Astrocyte of the spinal cord (primary cell): ENCODE data around the gene SHC4.

Experiments used
- DNase-seq: peaks from one replicate; pipeline ENCODE4 v3.0.0; 2011; ENCODE audit warnings: low read depth, low spot score
- H3K4me3 ChIP-seq: 2 replicates; pipeline ENCODE4 v1.5.1; 2011; ENCODE audit warnings: low read depth, mild to moderate bottlenecking, low read length, moderate library complexity
- CTCF ChIP-seq: IDR thresholded peaks from 2 replicates; pipeline ENCODE4 v1.5.1; 2012; ENCODE audit warnings: low read depth, mild to moderate bottlenecking, low read length, inconsistent platforms
- in situ Hi-C: cut with HindIII; loops from 2 replicates; pipeline ENCODE4 v1.10.0; 2017; ENCODE audit warnings: low sequenced_read_pairs

Gene SHC4

GRCh38 chr15:48963524-48964113, at the start of gene SHC4:
Gene SHC4 (minus strand): TSS chr15:48963919. CDS start chr15:48963015, 904 bp downstream.
- H3K4me3 ChIP-seq = peak within 1 kb of the TSS; percentile 62
- TF ChIP-seq CTCF = peak; percentile 42
- peak; percentile 87 for DNase-seq
- in situ Hi-C loops = no loop called here

- in situ Hi-C loops = no loop called here
- DNase-seq = no peak
- no peak overlapping the region for H3K4me3 ChIP-seq
- TF ChIP-seq CTCF = no peak
Observed at GRCh38 chr15:48999314-48999713, 35.6 kb upstream of the SHC4 start.

- in situ Hi-C loops = no loop called here
- peak; percentile 33 for DNase-seq
- H3K4me3 ChIP-seq = no peak overlapping the region
- TF ChIP-seq CTCF = no peak
Observed at GRCh38 chr15:48996276-48996675, 32.6 kb upstream of the SHC4 start.

GRCh38 chr15:48993380-48993779, 29.7 kb upstream of the SHC4 start:
- no peak for DNase-seq
- H3K4me3 ChIP-seq = no peak overlapping the region
- in situ Hi-C loops = no loop called here
- TF ChIP-seq CTCF = no peak

GRCh38 chr15:48992545-48992944, 28.8 kb upstream of the SHC4 start:
- in situ Hi-C loops = no loop called here
- no peak overlapping the region for H3K4me3 ChIP-seq
- no peak for DNase-seq
- TF ChIP-seq CTCF = no peak

- DNase-seq = no peak
- H3K4me3 ChIP-seq = no peak overlapping the region
- no peak for TF ChIP-seq CTCF
- in situ Hi-C loops = no loop called here
Observed at GRCh38 chr15:48992096-48992495, 28.4 kb upstream of the SHC4 start.
